Nephron progenitor cell (in vitro differentiated cells): ENCODE results near the gene SEPTIN10.

Source experiments
- DNase-seq: peaks from one replicate; pipeline ENCODE4 v3.0.0; 2021
- H3K27ac Mint-ChIP-seq: 2 replicates; pipeline ENCODE4 v1.8.0; 2021; ENCODE audit warnings: mild to moderate bottlenecking, moderate library complexity, mixed read lengths
- H3K27me3 Mint-ChIP-seq: 2 replicates; pipeline ENCODE4 v1.8.0; 2021; ENCODE audit warnings: mild to moderate bottlenecking, low read depth, mixed read lengths; ENCODE audit not compliant: poor library complexity
- H3K36me3 Mint-ChIP-seq: 2 replicates; pipeline ENCODE4 v1.8.0; 2021; ENCODE audit warnings: low read depth, mixed read lengths
- H3K4me1 Mint-ChIP-seq: 2 replicates; pipeline ENCODE4 v1.8.0; 2021; ENCODE audit warnings: mixed read lengths
- H3K4me3 Mint-ChIP-seq: 2 replicates; pipeline ENCODE4 v1.8.0; 2021; ENCODE audit warnings: mild to moderate bottlenecking, moderate library complexity, mixed read lengths
- H3K9me3 Mint-ChIP-seq: 2 replicates; pipeline ENCODE4 v1.8.0; 2021; ENCODE audit warnings: mild to moderate bottlenecking, moderate library complexity, mixed read lengths
- CTCF ChIP-seq: fragments of 200-600 bp; sonication (generic); IDR thresholded peaks from 2 replicates; pipeline ENCODE4 v1.5.0; 2021; ENCODE audit warnings: antibody characterized with exemption

Gene SEPTIN10

GRCh38 chr2:109609352-109610024, 4.3 kb downstream of the SEPTIN10 start:
- Mint-ChIP-seq H3K27me3 (no peaks in the 10 kb centered on the region), H3K9me3 (peaks cover 3% of the 10 kb centered on the region), H3K27ac (peak overlapping the region; percentile 72), H3K4me1 (peaks cover 52% of the 10 kb centered on the region), H3K36me3 (peaks cover 17% of the 10 kb centered on the region), H3K4me3 (peak overlapping the region; percentile 31)
- TF ChIP-seq CTCF, result no peak
- DNase-seq, result no peak

- Mint-ChIP-seq H3K9me3 (peaks cover 9% of the 10 kb centered on the region), H3K4me1 (peaks cover 48% of the 10 kb centered on the region), H3K36me3 (peaks cover 26% of the 10 kb centered on the region), H3K27ac (no peak overlapping the region), H3K4me3 (no peak overlapping the region), H3K27me3 (no peaks in the 10 kb centered on the region)
- TF ChIP-seq CTCF, result no peak
- DNase-seq, result no peak
Observed at GRCh38 chr2:109607766-109608165, 6.0 kb downstream of the SEPTIN10 start.

- Mint-ChIP-seq H3K9me3 (peaks cover 18% of the 10 kb centered on the region), H3K36me3 (peaks cover 41% of the 10 kb centered on the region), H3K27me3 (no peaks in the 10 kb centered on the region), H3K4me1 (peaks cover 52% of the 10 kb centered on the region), H3K27ac (no peak overlapping the region), H3K4me3 (no peak overlapping the region)
- TF ChIP-seq CTCF, result no peak
- no peak for DNase-seq
Observed at GRCh38 chr2:109604597-109604996, 9.2 kb downstream of the SEPTIN10 start.

GRCh38 chr2:109602617-109603188, 11.1 kb downstream of the SEPTIN10 start:
- no peak for TF ChIP-seq CTCF
- Mint-ChIP-seq H3K4me1 (peaks cover 46% of the 10 kb centered on the region), H3K27ac (no peak overlapping the region), H3K27me3 (no peaks in the 10 kb centered on the region), H3K36me3 (peaks cover 36% of the 10 kb centered on the region), H3K4me3 (no peak overlapping the region), H3K9me3 (peaks cover 18% of the 10 kb centered on the region)
- DNase-seq, result no peak

- Mint-ChIP-seq H3K4me1 (peaks cover 47% of the 10 kb centered on the region), H3K4me3 (no peak overlapping the region), H3K9me3 (peaks cover 18% of the 10 kb centered on the region), H3K36me3 (peaks cover 36% of the 10 kb centered on the region), H3K27ac (peak overlapping the region; percentile 47), H3K27me3 (no peaks in the 10 kb centered on the region)
- DNase-seq, result no peak
- TF ChIP-seq CTCF, result no peak
Observed at GRCh38 chr2:109601783-109602182, 12.0 kb downstream of the SEPTIN10 start.

GRCh38 chr2:109597283-109597682, 16.5 kb downstream of the SEPTIN10 start:
- TF ChIP-seq CTCF, result no peak
- DNase-seq, result no peak
- peaks cover 61% of the 10 kb centered on the region for H3K4me1 Mint-ChIP-seq
- peaks cover 39% of the 10 kb centered on the region for H3K36me3 Mint-ChIP-seq
- peaks cover 9% of the 10 kb centered on the region for H3K9me3 Mint-ChIP-seq
- H3K27ac Mint-ChIP-seq, result no peak overlapping the region
- no peak overlapping the region for H3K4me3 Mint-ChIP-seq
- no peaks in the 10 kb centered on the region for H3K27me3 Mint-ChIP-seq
